GM13977 (cell line): ENCODE measurements around the gene PPP6R2.
"Not testable (repeated sequence)": the region's sequence is repeated elsewhere in the genome, so short reads cannot be mapped to it uniquely, and the experiment has no call there.

Experiments used
- DNase-seq: peaks from one replicate; pipeline ENCODE4 v3.0.0; 2012; ENCODE audit warnings: low spot score
- CTCF ChIP-seq: IDR thresholded peaks from 2 replicates; pipeline ENCODE4 v1.5.1; 2012; ENCODE audit warnings: mild to moderate bottlenecking, control low read depth; ENCODE audit not compliant: insufficient read depth; ENCODE audit errors: extremely low read depth, missing control alignments
- in situ Hi-C: fragments of 300-500 bp; cut with MboI; formaldehyde crosslinking; loops from one replicate; pipeline ENCODE4 v1.12.0; 2022; ENCODE audit warnings: low sequenced_read_pairs, low pct_unique_long_range_greater_than_20kb, mixed read lengths, inconsistent platforms; ENCODE audit not compliant: unreplicated experiment

Gene PPP6R2

GRCh38 chr22:50420581-50420980 is 77.5 kb downstream of the PPP6R2 start:
- DNase-seq: no peak
- in situ Hi-C loops: no loop called here
- TF ChIP-seq CTCF: no peak

- in situ Hi-C loops: no loop called here
- no peak for TF ChIP-seq CTCF
- DNase-seq: no peak
These were observed 78.9 kb downstream of the PPP6R2 start for GRCh38 chr22:50422046-50422445.

- no peak for TF ChIP-seq CTCF
- no peak for DNase-seq
- in situ Hi-C loops: no loop called here
These were observed 80.1 kb downstream of the PPP6R2 start for GRCh38 chr22:50422961-50423815.

- in situ Hi-C loops: no loop called here
- no peak for DNase-seq
- TF ChIP-seq CTCF: no peak
These were observed 80.8 kb downstream of the PPP6R2 start for GRCh38 chr22:50423956-50424355.

- no peak for DNase-seq
- in situ Hi-C loops: no loop called here
- no peak for TF ChIP-seq CTCF
These were observed 82.2 kb downstream of the PPP6R2 start for GRCh38 chr22:50425179-50425916.

GRCh38 chr22:50432131-50432876 is 89.2 kb downstream of the PPP6R2 start:
- DNase-seq: no peak
- no peak for TF ChIP-seq CTCF
- in situ Hi-C loops: no loop called here

- DNase-seq, in situ Hi-C loops: not testable (repeated sequence)
These were observed 89.9 kb downstream of the PPP6R2 start for GRCh38 chr22:50432877-50433510.
